SK-N-SH (cell line): Measurements from ENCODE around the gene NIN. TPM values are rescaled to one million over a fixed set of nuclear protein-coding genes. Genes with fewer than 3 reads are reported as not detected.

Experiments
- CTCF ChIA-PET: fragments of 300-600, 350-600 bp; formaldehyde crosslinking; extraction: SDS; loops from one replicate; lab custom pipeline; 2021; lab: Yijun Ruan, JAX
- POLR2A ChIA-PET: fragments of 350-600 bp; sonication (Branson Sonifier 250); formaldehyde crosslinking; extraction: SDS; loops from one replicate; lab custom pipeline; 2020; ENCODE audit warnings: antibody characterized with exemption, inconsistent platforms; lab: Yijun Ruan, JAX
- DNase-seq: peaks from one replicate; pipeline ENCODE4 v3.0.0; 2012
- H2AFZ ChIP-seq: fragments of 200-600 bp; sonication (generic); 2 replicates; pipeline ENCODE4 v1.8.1; 2016; ENCODE audit warnings: antibody characterized with exemption, mild to moderate bottlenecking, low read depth
- H3F3A ChIP-seq: fragments of 200-600 bp; sonication (generic); replicated peaks from 2 replicates; pipeline ENCODE3; 2016; ENCODE audit warnings: antibody characterized with exemption, mild to moderate bottlenecking; ENCODE audit not compliant: insufficient read depth
- H3K27ac ChIP-seq, 2 experiments: fragments of 200-500 bp in 1 of 2; fragments of 200-600 bp in 1 of 2; sonication (Bioruptor generic) in 1 of 2; sonication (generic), shearing (Covaris generic) in 1 of 2; 2 replicates each; pipeline versions ENCODE4 v1.5.1 to v1.6.1; 2014 to 2016; ENCODE audit warnings: low read depth in 2 of 2, inconsistent platforms in 1 of 2, low read length in 1 of 2, mild to moderate bottlenecking in 1 of 2, mixed read lengths in 1 of 2
- H3K27me3 ChIP-seq: fragments of 200-600 bp; sonication (generic), shearing (Covaris generic); 2 replicates; pipeline ENCODE4 v1.6.1; 2016; ENCODE audit warnings: mixed run types; ENCODE audit not compliant: insufficient read depth
- H3K36me3 ChIP-seq, 2 experiments: fragments of 200-500 bp in 1 of 2; fragments of 200-600 bp in 1 of 2; sonication (Bioruptor generic) in 1 of 2; sonication (generic) in 1 of 2; replicated peaks in 1 of 2; 2 replicates each; pipeline versions ENCODE3 to v1.5.1; 2014 to 2016; ENCODE audit warnings: low read length in 1 of 2, mild to moderate bottlenecking in 1 of 2; ENCODE audit not compliant: insufficient read depth in 2 of 2, control insufficient read depth in 1 of 2
- H3K4me1 ChIP-seq, 2 experiments: fragments of 200-500 bp in 1 of 2; fragments of 200-600 bp in 1 of 2; sonication (Bioruptor generic) in 1 of 2; sonication (generic), shearing (Covaris generic) in 1 of 2; 2 replicates each; pipeline versions ENCODE4 v1.5.1 to v1.6.1; 2014 to 2016; ENCODE audit warnings: low read depth in 1 of 2, low read length in 1 of 2, mixed run types in 1 of 2; ENCODE audit not compliant: insufficient read depth in 2 of 2, control insufficient read depth in 1 of 2
- H3K4me2 ChIP-seq: fragments of 200-600 bp; sonication (generic), shearing (Covaris generic); 2 replicates; pipeline ENCODE4 v1.6.1; 2017; ENCODE audit warnings: mixed run types
- H3K4me3 ChIP-seq, 2 experiments: fragments of 200-500 bp in 1 of 2; fragments of 200-600 bp in 1 of 2; sonication (Bioruptor generic) in 1 of 2; sonication (generic), shearing (Covaris generic) in 1 of 2; 2 replicates each; pipeline versions ENCODE4 v1.5.1 to v1.8.1; 2014 to 2016; ENCODE audit warnings: low read depth in 2 of 2, inconsistent platforms in 1 of 2, low read length in 1 of 2, mild to moderate bottlenecking in 1 of 2, mixed read lengths in 1 of 2, moderate library complexity in 1 of 2
- H3K79me2 ChIP-seq: fragments of 200-600 bp; sonication (generic); 2 replicates; pipeline ENCODE4 v1.8.1; 2017; ENCODE audit warnings: mild to moderate bottlenecking; ENCODE audit not compliant: insufficient read depth
- H3K9ac ChIP-seq: fragments of 200-600 bp; sonication (generic); 2 replicates; pipeline ENCODE4 v1.6.1; 2017; ENCODE audit warnings: mixed run types
- H3K9me2 ChIP-seq: fragments of 200-600 bp; sonication (generic); 2 replicates; pipeline ENCODE4 v1.6.1; 2017; ENCODE audit warnings: mixed run types
- H3K9me3 ChIP-seq: fragments of 200-600 bp; sonication (generic); 2 replicates; pipeline ENCODE4 v1.6.1; 2017; ENCODE audit warnings: mixed run types, mild to moderate bottlenecking, moderate library complexity
- H4K20me1 ChIP-seq: fragments of 200-600 bp; sonication (generic); 2 replicates; pipeline ENCODE4 v1.6.1; 2017; ENCODE audit warnings: mild to moderate bottlenecking, mixed run types; ENCODE audit not compliant: insufficient read depth
- CTCF ChIP-seq: fragments of 200-600 bp; sonication (generic); IDR thresholded peaks from 2 replicates; pipeline ENCODE4 v1.6.1; 2017; ENCODE audit warnings: antibody characterized with exemption, mild to moderate bottlenecking, moderate library complexity
- FOXJ3 ChIP-seq: sonication (generic); formaldehyde crosslinking; IDR thresholded peaks from 2 replicates; pipeline ENCODE4 v1.5.1; 2020; ENCODE audit warnings: mild to moderate bottlenecking, missing genetic modification reagents
- MEF2A ChIP-seq: IDR thresholded peaks from 2 replicates; pipeline ENCODE4 v1.4.0; 2012; ENCODE audit warnings: low read depth, borderline replicate concordance
- NFIC ChIP-seq: IDR thresholded peaks from 2 replicates; pipeline ENCODE4 v1.4.0; 2012; ENCODE audit warnings: borderline replicate concordance
- POLR2AphosphoS5 ChIP-seq: IDR thresholded peaks from 2 replicates; pipeline ENCODE4 v1.6.1; 2012; ENCODE audit warnings: low read depth, low read length
- RAD21 ChIP-seq: IDR thresholded peaks from 2 replicates; pipeline ENCODE4 v1.6.1; 2012; ENCODE audit warnings: mild to moderate bottlenecking, low read length
- RCOR1 ChIP-seq: fragments of 150-350 bp; IDR thresholded peaks from 2 replicates; pipeline ENCODE4 v1.6.1; 2017; ENCODE audit warnings: antibody characterized with exemption, low read length
- RFX5 ChIP-seq: IDR thresholded peaks from 2 replicates; pipeline ENCODE4 v1.6.1; 2012; ENCODE audit warnings: mild to moderate bottlenecking, improper control_type of control experiment, low read length
- SIN3A ChIP-seq: IDR thresholded peaks from 2 replicates; pipeline ENCODE4 v1.6.1; 2012; ENCODE audit warnings: low read depth, mild to moderate bottlenecking, low read length, moderate library complexity, borderline replicate concordance
- SMC3 ChIP-seq: IDR thresholded peaks from 2 replicates; pipeline ENCODE4 v1.6.1; 2012; ENCODE audit warnings: low read depth, low read length, improper control_type of control experiment
- TCF12 ChIP-seq: IDR thresholded peaks from 2 replicates; pipeline ENCODE4 v1.4.0; 2012
- TEAD4 ChIP-seq: IDR thresholded peaks from 2 replicates; pipeline ENCODE4 v1.4.0; 2012; ENCODE audit warnings: mild to moderate bottlenecking, borderline replicate concordance; ENCODE audit not compliant: insufficient read depth
- YY1 ChIP-seq: IDR thresholded peaks from 2 replicates; pipeline ENCODE4 v1.4.0; 2012; ENCODE audit warnings: low read depth, mild to moderate bottlenecking
- WGBS: methylation state at CpG from one replicate; pipeline ENCODE4 v1.1.6; 2017; ENCODE audit warnings: low lambda C conversion rate; 5-methylcytosine and 5-hydroxymethylcytosine counted together
- polyA plus RNA-seq, 3 experiments: library from polyadenylated mRNA; depleted of rRNA; stranded (reverse); fragments of >200 nt; gene quantifications; 2 replicates each; pipeline ENCODE4 v1.2.3, GENCODE V29; 2012
- TF ChIP-seq, protein P1 (sequence below): fragments of 150-350 bp; IDR thresholded peaks from 2 replicates; pipeline ENCODE4 v1.6.1; 2017; ENCODE audit warnings: antibody characterized with exemption, low read length, low read depth, borderline replicate concordance
- TF ChIP-seq, protein P2 (sequence below): IDR thresholded peaks from 2 replicates; pipeline ENCODE4 v1.6.1; 2012; ENCODE audit warnings: mild to moderate bottlenecking, low read depth, low read length, moderate library complexity

The NIN gene
- polyA plus RNA-seq, 1 of the 3 experiments (the other 2 are of a cell fraction): 10.0 TPM

- no peaks in the 10 kb centered on the region for H3K9me3 ChIP-seq
- no peaks in the 10 kb centered on the region for H3K79me2 ChIP-seq
- peaks cover 5% of the 10 kb centered on the region for H3F3A ChIP-seq
- TF ChIP-seq RFX5 (no peak), TEAD4 (no peak), MEF2A (no peak), NFIC (no peak), RCOR1 (no peak), FOXJ3 (CRISPR knock-in tag) (no peak), YY1 (no peak), SMC3 (no peak), CTCF (no peak), TCF12 (no peak), RAD21 (no peak), SIN3A (no peak), POLR2AphosphoS5 (no peak)
- TF ChIP-seq, protein P1, sequence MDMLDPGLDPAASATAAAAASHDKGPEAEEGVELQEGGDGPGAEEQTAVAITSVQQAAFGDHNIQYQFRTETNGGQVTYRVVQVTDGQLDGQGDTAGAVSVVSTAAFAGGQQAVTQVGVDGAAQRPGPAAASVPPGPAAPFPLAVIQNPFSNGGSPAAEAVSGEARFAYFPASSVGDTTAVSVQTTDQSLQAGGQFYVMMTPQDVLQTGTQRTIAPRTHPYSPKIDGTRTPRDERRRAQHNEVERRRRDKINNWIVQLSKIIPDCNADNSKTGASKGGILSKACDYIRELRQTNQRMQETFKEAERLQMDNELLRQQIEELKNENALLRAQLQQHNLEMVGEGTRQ: no peak
- TF ChIP-seq, protein P2, sequence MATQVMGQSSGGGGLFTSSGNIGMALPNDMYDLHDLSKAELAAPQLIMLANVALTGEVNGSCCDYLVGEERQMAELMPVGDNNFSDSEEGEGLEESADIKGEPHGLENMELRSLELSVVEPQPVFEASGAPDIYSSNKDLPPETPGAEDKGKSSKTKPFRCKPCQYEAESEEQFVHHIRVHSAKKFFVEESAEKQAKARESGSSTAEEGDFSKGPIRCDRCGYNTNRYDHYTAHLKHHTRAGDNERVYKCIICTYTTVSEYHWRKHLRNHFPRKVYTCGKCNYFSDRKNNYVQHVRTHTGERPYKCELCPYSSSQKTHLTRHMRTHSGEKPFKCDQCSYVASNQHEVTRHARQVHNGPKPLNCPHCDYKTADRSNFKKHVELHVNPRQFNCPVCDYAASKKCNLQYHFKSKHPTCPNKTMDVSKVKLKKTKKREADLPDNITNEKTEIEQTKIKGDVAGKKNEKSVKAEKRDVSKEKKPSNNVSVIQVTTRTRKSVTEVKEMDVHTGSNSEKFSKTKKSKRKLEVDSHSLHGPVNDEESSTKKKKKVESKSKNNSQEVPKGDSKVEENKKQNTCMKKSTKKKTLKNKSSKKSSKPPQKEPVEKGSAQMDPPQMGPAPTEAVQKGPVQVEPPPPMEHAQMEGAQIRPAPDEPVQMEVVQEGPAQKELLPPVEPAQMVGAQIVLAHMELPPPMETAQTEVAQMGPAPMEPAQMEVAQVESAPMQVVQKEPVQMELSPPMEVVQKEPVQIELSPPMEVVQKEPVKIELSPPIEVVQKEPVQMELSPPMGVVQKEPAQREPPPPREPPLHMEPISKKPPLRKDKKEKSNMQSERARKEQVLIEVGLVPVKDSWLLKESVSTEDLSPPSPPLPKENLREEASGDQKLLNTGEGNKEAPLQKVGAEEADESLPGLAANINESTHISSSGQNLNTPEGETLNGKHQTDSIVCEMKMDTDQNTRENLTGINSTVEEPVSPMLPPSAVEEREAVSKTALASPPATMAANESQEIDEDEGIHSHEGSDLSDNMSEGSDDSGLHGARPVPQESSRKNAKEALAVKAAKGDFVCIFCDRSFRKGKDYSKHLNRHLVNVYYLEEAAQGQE: no peak
- H3K4me2 ChIP-seq: no peak overlapping the region
- no peak overlapping the region for H3K27ac ChIP-seq
- ChIA-PET CTCF (interaction anchor here (1.4 kb wide), 1 partner anchor 58 kb away, joined by 3 read pairs; no protein-coding TSS in a partner anchor), POLR2A (no interaction called here)
- H3K4me1 ChIP-seq: peaks cover 0 to 3% of the 10 kb centered on the region in 2 experiments; a peak in 2 of 4 replicates
- no peaks in the 10 kb centered on the region for H4K20me1 ChIP-seq
- 93% methylated on average over 1 of the region's 1 CpG for WGBS
- H2AFZ ChIP-seq: no peak overlapping the region
- H3K27me3 ChIP-seq: no peaks in the 10 kb centered on the region
- H3K4me3 ChIP-seq: no peak overlapping the region
- peaks cover 42 to 46% of the 10 kb centered on the region in 2 experiments for H3K36me3 ChIP-seq
- no peaks in the 10 kb centered on the region for H3K9me2 ChIP-seq
- no peak overlapping the region for H3K9ac ChIP-seq
- no peak for DNase-seq
Measured at GRCh38 chr14:50719911-50720759, 110.8 kb downstream of the NIN start.
